ENCODE measurements around the gene DVL1. TPM values are rescaled to one million over a fixed set of nuclear protein-coding genes. Genes with fewer than 3 reads are reported as not detected.

Gene DVL1
- polyA plus RNA-seq, 1 donor, result 54.3 TPM

DNA sequence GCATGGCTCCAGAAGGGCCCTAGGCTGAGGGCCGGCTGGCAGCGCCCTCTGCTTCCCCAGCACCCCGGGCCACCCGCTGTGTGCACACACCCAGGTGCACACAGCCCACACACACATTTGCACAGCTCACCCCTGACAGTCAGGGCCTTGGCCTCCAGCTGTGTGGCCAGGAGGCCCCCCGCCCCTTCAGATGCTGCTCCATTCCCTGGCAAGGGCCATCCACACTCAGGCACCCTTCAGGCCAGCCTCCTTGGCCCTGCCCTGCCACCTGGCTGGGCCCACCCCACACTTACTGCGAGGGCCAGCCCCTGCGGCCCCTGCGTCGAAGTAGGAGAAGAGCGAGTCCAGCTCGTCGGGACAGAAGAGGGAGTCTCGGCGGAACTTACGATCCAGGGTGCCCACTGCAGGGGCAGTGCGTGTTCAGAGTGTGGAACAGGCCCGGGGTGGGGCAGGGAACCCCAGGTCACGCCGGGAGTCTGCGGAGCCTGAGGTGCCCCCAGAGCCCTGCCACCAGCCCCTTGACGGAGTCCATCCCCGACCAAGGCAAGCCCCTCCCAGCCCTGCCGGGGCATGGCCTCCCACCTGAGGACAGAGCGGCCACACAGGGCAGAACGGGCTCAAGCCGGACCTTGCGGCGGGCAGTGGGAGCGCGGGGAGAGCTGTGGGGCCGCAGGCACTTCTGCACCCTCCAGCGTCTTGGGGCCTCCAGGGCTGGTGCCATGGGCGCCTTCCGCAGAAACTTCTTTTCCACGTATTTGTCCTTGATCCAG, 53.9 kb downstream of the DVL1 start:
- no peak for DNase-seq

DNA sequence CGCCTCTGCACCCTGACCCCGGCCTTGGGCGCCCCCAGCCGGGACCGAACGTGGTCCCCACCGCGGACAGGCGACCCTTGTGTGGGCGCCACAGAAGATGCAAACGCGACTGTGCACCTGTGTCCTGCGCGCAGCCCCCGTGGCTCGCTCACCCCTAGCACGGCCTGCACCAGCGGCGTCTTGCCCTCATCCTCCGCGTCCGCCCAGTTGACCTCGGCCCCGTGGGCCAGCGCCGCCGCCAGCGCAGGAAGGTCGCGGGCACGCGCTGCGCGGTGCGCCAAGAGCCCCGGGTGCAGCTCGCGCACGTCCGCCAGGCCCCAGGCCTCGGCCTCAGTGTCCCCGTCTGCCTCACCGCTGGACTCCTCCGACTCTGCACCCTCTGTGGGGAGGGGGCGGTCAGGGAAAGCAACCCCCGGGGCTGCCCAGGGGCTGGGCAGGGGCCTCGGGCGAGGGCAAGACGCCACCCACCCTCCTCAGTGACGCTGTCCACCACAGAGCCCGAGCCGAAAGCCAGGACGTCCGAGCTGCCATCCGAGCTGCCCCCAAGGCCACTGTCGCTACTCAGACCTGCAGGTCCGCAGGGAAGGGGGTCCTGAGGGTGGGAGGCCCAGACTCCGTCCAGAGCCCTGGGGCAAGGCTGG, 54.8 kb downstream of the DVL1 start:
- DNase-seq, result no peak

DNA sequence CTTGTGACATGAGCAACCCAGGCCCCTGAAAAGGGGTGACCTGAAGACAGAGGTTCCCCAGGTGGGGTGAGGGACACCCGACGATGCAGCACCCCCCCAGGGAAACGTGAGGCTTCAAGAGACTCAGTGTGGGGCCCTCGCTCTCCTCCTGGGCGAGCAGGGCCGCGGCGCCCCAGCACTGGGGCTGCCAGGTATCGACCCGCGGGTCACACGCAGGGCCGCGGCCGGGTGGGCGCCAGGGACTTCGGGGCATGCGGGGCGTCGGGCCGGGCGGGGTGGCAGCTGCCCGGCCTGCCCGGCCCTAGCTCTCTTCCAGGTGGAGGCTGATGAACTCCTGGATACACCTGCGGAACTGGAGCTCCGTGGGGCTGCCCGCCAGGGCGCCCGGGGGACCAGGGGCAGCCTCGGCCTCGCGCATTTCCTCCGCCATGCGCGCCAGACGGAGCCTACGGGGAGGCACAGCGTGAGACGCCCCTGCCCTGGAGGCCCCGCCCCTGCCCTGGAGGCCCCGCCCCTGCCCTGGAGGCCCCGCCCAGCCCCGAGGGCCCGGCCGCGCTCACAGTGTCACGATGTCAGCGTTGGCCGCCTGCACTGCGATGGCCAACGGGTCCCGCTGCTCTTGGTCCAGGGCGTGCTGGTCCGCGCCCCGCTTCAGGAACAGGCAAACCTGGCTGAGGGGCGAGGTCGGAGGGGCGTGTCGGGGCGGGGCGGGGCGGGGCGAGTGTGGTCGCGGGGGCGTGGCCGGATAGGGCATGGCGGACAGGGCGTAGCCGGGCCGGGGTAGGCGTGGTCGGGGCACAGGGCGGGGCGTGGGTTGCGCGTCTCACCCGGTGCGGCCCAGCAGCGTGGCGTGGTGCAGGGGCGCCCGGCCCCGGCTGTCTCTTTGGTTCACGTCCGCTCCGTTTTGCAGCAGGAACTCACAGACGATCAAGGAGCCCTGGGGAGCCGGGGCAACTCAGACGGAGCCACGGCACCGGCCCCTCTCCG, 55.7 kb downstream of the DVL1 start:
- no peak for DNase-seq

DNA sequence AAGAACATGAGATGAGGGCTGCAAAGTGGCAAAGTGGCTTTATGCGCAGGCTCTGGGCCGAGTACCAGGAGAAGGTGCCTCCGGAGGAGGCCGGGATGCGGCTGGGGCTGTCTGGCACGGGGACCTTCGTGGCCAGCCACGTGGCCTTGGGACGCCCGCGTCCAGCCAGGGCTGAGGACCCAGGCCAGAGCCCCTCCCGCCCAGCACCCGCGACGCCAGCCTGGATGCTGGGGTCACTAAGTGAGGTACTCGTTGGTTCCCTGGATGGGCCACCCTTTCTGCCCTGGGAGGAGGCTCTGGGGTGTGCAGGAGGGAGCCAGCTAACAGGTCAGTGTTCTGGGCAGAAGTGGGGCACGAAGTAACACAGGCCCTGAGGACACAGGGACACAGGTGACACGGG, 56.4 kb downstream of the DVL1 start:
- DNase-seq, result no peak

DNA sequence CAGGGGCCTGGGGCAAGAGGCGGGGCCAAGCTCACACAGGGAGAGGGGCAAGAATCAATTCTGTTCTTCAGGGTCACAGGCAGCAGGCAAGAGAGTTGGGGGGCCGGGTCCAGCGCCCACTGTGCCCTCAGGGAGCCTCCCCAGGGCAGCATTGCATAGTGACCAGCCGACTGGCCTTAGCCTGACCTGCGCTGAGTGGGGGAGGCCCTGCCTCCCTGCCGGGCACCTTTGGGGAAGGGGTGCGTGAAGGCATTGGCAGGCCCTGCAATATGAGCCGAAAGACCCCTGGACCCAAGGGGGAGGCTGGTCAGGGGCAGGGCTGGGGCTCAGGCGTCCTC, 56.8 kb downstream of the DVL1 start:
- DNase-seq, result no peak

DNA sequence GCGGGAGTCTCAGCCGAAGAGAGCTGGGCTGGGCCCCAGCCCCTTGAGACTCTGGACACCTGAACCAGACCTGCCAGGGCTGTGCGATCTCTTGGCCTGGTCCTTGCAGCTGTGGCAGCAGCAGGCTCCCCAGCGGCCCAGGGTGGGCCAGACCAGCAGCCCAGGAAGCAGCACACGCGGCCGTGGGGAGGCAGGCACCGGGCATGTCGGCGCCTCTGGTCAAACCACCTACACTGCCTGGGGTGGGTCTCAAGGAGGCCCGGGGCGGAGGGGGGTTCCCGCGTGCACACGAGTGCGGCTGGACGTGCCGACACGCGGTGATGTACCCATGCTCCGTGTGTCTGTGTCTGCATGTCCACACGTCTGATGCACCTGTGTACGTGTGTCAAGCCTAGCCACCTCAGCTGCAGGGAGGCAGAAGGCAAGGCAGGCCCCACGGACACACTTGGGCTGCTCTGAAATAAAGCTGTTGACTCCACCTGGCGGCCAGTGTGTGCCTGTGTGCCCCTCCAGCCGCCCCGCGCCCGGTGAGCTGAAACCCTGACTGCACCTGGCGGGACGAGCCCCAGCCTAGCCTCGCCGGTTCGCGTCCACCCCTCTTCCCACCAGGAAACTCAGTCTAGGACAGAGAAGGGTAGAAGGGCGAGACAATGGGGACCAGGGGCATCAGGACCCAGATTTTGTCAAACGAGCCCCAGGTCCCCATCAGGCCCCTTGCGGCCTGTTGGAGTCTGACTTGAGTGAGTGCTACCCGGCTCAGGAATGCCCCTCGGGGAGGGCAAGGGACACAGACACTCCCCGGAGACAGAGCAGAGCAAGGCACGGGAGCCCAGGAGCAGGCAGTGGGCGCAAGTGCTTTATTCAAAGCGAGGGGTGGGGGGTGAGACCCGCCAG, 57.4 kb downstream of the DVL1 start:
- no peak for DNase-seq

DNA sequence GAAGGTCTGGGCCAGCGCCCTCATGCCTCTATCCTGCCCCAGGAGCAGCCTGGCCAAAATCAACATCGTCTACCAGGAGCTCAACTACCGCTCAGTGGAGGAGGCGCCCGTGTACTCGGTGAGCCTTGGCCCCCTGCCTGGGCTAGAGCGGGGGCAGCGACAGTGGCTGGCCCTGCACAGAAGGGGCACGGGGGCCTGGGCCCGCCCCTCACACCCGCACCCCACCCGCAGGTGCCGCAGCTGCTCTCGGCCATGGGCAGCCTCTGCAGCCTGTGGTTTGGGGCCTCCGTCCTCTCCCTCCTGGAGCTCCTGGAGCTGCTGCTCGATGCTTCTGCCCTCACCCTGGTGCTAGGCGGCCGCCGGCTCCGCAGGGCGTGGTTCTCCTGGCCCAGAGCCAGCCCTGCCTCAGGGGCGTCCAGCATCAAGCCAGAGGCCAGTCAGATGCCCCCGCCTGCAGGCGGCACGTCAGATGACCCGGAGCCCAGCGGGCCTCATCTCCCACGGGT, 58.1 kb downstream of the DVL1 start:
- DNase-seq, result no peak

DNA sequence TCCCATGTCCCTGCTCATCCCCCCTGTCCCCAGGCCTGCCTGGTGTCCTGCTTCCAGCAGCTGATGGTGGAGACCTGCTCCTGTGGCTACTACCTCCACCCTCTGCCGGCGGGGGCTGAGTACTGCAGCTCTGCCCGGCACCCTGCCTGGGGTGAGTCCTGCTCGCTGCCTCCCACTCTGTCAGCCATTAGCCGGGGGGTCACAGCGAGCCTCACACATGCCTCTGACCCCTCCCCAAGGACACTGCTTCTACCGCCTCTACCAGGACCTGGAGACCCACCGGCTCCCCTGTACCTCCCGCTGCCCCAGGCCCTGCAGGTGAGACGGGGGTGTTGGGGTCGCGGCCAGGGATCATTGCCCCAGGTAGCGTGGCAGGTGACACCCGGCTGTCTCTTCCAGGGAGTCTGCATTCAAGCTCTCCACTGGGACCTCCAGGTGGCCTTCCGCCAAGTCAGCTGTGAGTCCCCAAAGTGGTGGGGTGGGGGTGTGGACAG, 58.9 kb downstream of the DVL1 start:
- DNase-seq, result no peak

DNA sequence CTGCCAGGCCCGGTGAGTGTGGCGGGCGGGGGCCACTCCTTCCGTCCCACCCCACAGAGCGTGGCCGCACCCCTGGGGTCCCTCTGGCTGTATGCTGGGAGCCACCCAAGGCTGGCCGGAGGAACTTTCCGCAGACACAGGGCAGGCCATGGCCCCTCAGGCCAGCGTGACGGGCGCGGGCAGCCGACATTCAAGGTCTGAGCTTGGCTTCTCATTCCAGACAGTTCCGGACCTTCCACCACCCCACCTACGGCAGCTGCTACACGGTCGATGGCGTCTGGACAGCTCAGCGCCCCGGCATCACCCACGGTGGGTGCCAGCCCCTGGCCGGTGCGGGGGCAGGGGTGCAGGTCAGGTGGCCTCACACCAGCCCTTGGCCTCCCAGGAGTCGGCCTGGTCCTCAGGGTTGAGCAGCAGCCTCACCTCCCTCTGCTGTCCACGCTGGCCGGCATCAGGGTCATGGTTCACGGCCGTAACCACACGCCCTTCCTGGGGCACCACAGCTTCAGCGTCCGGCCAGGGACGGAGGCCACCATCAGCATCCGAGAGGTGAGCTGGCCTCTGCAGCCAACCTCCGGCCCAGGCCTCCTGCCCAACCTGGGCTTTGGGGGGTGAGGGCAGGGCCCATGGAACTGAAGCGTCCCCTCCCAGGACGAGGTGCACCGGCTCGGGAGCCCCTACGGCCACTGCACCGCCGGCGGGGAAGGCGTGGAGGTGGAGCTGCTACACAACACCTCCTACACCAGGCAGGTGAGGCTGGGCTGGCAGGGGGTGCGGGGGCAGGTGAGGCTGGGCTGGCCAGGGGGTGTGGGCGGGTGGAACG, 61.7 kb downstream of the DVL1 start:
- no peak for DNase-seq

DNA sequence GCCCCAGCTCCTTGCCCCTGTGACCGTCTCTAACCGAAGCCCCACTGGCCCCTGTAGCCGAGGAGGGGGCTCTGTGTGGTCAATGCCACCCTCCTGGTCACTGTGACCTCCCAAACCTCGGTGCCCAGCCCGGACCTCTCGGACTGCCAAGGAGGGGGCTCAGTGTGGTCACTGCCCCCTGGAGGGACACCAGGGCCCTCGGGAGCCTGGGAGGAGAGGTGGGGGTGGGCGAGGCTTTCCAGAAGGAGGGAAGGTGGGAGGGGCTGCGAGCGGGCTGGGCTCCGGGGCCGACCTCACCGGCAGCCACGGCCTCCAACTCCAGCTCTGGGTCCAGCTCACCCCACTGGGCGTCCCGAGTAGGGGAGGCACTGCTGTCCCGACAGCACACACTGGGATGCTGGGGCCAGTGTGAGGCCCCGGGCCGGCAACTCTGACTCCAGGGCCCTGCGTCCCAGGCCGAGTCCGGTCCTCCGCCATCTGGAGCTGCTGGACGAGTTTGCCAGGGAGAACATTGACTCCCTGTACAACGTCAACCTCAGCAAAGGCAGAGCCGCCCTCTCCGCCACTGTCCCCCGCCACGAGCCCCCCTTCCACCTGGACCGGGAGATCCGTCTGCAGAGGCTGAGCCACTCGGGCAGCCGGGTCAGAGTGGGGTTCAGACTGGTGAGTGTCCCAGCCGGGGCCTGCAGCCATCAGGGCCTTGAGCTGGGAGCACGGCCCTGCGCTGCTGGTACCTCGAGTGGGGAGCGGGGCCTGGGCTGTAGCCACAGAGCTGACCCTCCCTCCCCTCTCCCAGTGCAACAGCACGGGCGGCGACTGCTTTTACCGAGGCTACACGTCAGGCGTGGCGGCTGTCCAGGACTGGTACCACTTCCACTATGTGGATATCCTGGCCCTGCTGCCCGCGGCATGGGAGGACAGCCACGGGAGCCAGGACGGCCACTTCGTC, 62.6 kb downstream of the DVL1 start:
- DNase-seq, result no peak

DNA sequence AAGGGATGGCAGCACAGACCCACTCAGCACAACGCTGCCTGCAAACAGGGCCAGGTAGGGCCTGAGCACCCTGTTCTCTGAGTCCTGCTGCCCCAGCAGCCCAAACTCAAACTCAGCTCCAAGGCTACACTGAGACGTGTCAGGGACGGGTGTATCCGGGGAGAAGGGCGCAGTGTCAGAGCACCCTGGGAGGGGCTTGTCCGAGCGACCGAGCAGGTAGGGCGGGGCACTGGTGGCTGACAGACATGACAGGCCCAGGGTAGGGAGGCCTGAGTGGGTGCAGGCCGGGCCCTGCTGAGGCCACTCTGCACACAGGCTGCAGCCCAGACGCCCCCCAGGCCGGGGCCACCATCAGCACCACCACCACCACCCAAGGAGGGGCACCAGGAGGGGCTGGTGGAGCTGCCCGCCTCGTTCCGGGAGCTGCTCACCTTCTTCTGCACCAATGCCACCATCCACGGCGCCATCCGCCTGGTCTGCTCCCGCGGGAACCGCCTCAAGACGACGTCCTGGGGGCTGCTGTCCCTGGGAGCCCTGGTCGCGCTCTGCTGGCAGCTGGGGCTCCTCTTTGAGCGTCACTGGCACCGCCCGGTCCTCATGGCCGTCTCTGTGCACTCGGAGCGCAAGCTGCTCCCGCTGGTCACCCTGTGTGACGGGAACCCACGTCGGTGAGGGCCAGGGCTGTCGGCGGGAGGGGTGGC, 63.5 kb downstream of the DVL1 start:
- DNase-seq, result no peak

Other genes starting within 250 kb of the DVL1 start
- gene C1orf159, start 233.3 kb downstream of the DVL1 start, polyA plus RNA-seq (ENCODE audit: insufficient read length), result 7.8 TPM
- gene TTLL10, start 175.5 kb downstream of the DVL1 start, polyA plus RNA-seq (ENCODE audit: insufficient read length), result 0.25 TPM
- gene TNFRSF18, start 142.8 kb downstream of the DVL1 start, polyA plus RNA-seq (ENCODE audit: insufficient read length), result 4.1 TPM
- 3.2 TPM for gene TNFRSF4, start 135.3 kb downstream of the DVL1 start, polyA plus RNA-seq (ENCODE audit: insufficient read length)
- 92.9 TPM for gene SDF4, start 117.4 kb downstream of the DVL1 start, polyA plus RNA-seq (ENCODE audit: insufficient read length)
- 20.0 TPM for gene B3GALT6, start 117.2 kb downstream of the DVL1 start, polyA plus RNA-seq (ENCODE audit: insufficient read length)
- gene C1QTNF12, start 102.7 kb downstream of the DVL1 start, polyA plus RNA-seq (ENCODE audit: insufficient read length), result 3.6 TPM
- gene UBE2J2, start 75.6 kb downstream of the DVL1 start, polyA plus RNA-seq (ENCODE audit: insufficient read length), result 39.1 TPM
- 5.4 TPM for gene SCNN1D, start 69.0 kb downstream of the DVL1 start, polyA plus RNA-seq (ENCODE audit: insufficient read length)
- gene ACAP3, start 41.5 kb downstream of the DVL1 start, polyA plus RNA-seq (ENCODE audit: insufficient read length), result 54.6 TPM
- 7.0 TPM for gene PUSL1, start 40.8 kb downstream of the DVL1 start, polyA plus RNA-seq (ENCODE audit: insufficient read length)
- 87.7 TPM for gene INTS11, start 24.8 kb downstream of the DVL1 start, polyA plus RNA-seq (ENCODE audit: insufficient read length)
- gene CPTP, start 24.6 kb downstream of the DVL1 start, polyA plus RNA-seq (ENCODE audit: insufficient read length), result 20.2 TPM
- 3.9 TPM for gene TAS1R3, start 18.1 kb downstream of the DVL1 start, polyA plus RNA-seq (ENCODE audit: insufficient read length)
- 73.1 TPM for gene MXRA8, start 9.1 kb upstream of the DVL1 start, polyA plus RNA-seq (ENCODE audit: insufficient read length)
- 71.7 TPM for gene AURKAIP1, start 25.8 kb upstream of the DVL1 start, polyA plus RNA-seq (ENCODE audit: insufficient read length)
- gene CCNL2, start 49.9 kb upstream of the DVL1 start, polyA plus RNA-seq (ENCODE audit: insufficient read length), result 174 TPM
- 91.1 TPM for gene MRPL20, start 57.9 kb upstream of the DVL1 start, polyA plus RNA-seq (ENCODE audit: insufficient read length)
- 24.7 TPM for gene ANKRD65, start 71.9 kb upstream of the DVL1 start, polyA plus RNA-seq (ENCODE audit: insufficient read length)
- gene VWA1, start 86.3 kb upstream of the DVL1 start, polyA plus RNA-seq (ENCODE audit: insufficient read length), result 72.5 TPM
- 0.90 TPM for gene ATAD3C, start 100.3 kb upstream of the DVL1 start, polyA plus RNA-seq (ENCODE audit: insufficient read length)
- 13.0 TPM for gene ATAD3B, start 122.3 kb upstream of the DVL1 start, polyA plus RNA-seq (ENCODE audit: insufficient read length)
- 23.1 TPM for gene ATAD3A, start 162.7 kb upstream of the DVL1 start, polyA plus RNA-seq (ENCODE audit: insufficient read length)
- 4.8 TPM for gene TMEM240, start 191.2 kb upstream of the DVL1 start, polyA plus RNA-seq (ENCODE audit: insufficient read length)
- gene SSU72, start 225.4 kb upstream of the DVL1 start, polyA plus RNA-seq (ENCODE audit: insufficient read length), result 92.1 TPM

Measured in hindlimb muscle (tissue), 1 donor.